Activated T-helper 17 cell treated with anti-CD3 and anti-CD28 coated beads, Interleukin-2, amount 50 U/mL, for 72 hours (primary cell): Measurements from ENCODE around the gene KRTAP2-1. TPM values are rescaled to one million over a fixed set of nuclear protein-coding genes. Genes with fewer than 3 reads are reported as not detected.
"Not testable (repeated sequence)": the region's sequence is repeated elsewhere in the genome, so short reads cannot be mapped to it uniquely, and the experiment has no call there.

Experiments
- ATAC-seq: fragments of 150-1000 bp; cut with Tn5 transposase; replicated peaks from 2 replicates; pipeline ENCODE4 v1.10.0; 2021; ENCODE audit warnings: mild to moderate bottlenecking, moderate library complexity
- H3K27ac Mint-ChIP-seq: one replicate; pipeline ENCODE4 v1.8.0; 2022; ENCODE audit warnings: mixed read lengths
- H3K27me3 Mint-ChIP-seq: one replicate; pipeline ENCODE4 v1.8.0; 2022; ENCODE audit warnings: mixed read lengths
- H3K36me3 Mint-ChIP-seq: one replicate; pipeline ENCODE4 v1.8.0; 2022; ENCODE audit warnings: low read depth, mild to moderate bottlenecking, mixed read lengths
- H3K4me1 Mint-ChIP-seq: one replicate; pipeline ENCODE4 v1.8.0; 2022; ENCODE audit warnings: mixed read lengths
- H3K4me3 Mint-ChIP-seq: one replicate; pipeline ENCODE4 v1.8.0; 2022; ENCODE audit warnings: mild to moderate bottlenecking, mixed read lengths
- H3K9me3 Mint-ChIP-seq: one replicate; pipeline ENCODE4 v1.8.0; 2022; ENCODE audit warnings: mixed read lengths
- total RNA-seq, 2 donors: library from RNA; stranded (reverse); gene quantifications; one replicate each; pipeline ENCODE4 v1.2.3, GENCODE V29; 2022

KRTAP2-1 gene
- total RNA-seq, 2 donors from 2014 or later: not detected

DNA sequence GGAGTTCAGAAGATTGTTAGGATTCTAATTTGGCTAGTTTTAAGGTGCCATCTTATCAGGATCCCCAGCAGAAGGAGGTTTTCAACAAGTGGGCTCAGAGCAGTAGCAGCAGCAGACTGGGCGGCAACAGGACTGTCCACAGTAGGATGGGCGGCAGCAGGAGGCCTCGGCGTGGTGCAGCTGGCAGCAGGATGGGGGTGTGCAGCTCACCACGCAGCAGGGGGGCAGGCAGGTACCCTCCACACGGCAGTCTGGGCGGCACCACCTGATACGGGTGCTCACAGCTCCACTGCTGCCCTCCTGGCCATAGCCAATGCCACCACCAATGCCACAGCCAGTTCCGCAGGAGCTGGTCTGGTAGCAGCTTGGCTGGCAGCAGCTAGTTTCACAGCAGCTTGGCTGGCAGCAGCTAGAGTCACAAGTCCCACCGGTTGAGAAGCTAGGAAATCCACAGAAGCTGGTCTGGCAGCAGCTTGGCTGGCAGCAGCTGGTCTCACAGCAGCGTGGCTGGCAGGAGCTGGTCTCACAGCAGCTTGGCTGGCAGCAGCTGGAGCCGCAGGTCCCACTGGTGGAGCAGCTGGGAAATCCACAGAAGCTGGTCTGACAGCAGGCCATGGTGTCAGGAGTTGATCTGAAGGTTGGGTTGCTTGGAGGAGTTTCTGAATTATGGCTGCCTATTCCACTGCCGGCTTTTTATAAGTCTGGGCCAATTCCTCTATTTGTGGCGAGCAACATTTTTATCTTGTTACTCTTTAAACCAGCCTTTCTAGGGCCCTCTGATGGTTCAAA, 6.1 kb downstream of the KRTAP2-1 start, which contains the start of gene KRTAP1-1:
TSS of gene KRTAP1-1 (minus strand) at position 668 of the 789 bp plus-strand sequence. CDS start at position 615, 53 bp downstream.
- peaks cover 16% of the 10 kb centered on the region for H3K27me3 Mint-ChIP-seq
- H3K27ac Mint-ChIP-seq, H3K4me1 Mint-ChIP-seq, H3K36me3 Mint-ChIP-seq, ATAC-seq, H3K9me3 Mint-ChIP-seq, H3K4me3 Mint-ChIP-seq: not testable (repeated sequence)

DNA sequence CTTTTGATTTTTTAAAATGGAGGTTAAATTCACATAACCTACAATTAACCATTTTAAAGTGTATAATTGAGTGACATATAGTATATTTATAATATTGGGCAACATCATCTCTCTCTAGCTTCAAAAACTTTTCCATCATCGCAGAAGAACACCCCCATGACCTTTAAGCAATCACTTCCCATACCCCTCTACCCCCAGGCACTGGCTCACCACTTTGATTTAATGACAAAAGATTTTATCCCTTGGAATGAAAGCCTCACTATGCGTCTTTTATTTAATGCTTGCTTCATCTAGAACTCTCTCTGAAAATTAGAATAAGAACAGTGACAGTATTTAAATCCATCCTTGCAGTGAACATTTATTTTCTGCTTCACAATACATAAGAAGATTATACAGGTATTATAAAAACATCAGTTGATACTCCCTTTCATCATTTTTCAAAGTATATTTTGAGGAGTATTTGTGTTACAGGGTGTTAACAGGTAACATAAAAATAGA, 9.2 kb downstream of the KRTAP2-1 start:
- no peak for ATAC-seq
- Mint-ChIP-seq H3K4me3 (no peak overlapping the region), H3K27ac (no peak overlapping the region), H3K27me3 (peaks cover 9% of the 10 kb centered on the region), H3K36me3 (no peaks in the 10 kb centered on the region), H3K4me1 (no peaks in the 10 kb centered on the region), H3K9me3 (no peaks in the 10 kb centered on the region)

DNA sequence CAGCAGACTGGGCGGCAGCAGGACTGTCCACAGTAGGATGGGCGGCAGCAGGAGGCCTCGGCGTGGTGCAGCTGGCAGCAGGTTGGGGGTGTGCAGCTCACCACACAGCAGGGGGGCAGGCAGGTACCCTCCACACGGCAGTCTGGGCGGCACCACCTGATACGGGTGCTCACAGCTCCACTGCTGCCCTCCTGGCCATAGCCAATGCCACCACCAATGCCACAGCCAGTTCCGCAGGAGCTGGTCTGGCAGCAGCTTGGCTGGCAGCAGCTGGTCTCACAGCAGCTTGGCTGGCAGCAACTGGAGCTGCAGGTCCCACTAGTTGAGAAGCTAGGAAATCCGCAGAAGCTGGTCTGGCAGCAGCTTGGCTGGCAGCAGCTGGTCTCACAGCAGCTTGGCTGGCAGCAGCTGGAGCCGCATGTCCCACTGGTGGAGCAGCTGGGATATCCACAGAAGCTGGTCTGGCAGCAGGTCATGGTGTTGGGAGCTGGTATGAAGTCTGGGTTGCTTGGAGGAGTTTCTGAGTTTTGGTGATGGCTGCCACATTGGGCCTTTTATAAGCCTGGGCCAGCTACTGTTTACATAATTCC, 12.7 kb downstream of the KRTAP2-1 start, which contains the start of gene KRTAP1-3:
TSS of gene KRTAP1-3 (minus strand) at position 529 of the 590 bp plus-strand sequence. CDS start at position 476, 53 bp downstream.
- not testable (repeated sequence) for H3K4me1 Mint-ChIP-seq, ATAC-seq, H3K36me3 Mint-ChIP-seq, H3K4me3 Mint-ChIP-seq, H3K27ac Mint-ChIP-seq, H3K9me3 Mint-ChIP-seq
- peaks cover 23% of the 10 kb centered on the region for H3K27me3 Mint-ChIP-seq

DNA sequence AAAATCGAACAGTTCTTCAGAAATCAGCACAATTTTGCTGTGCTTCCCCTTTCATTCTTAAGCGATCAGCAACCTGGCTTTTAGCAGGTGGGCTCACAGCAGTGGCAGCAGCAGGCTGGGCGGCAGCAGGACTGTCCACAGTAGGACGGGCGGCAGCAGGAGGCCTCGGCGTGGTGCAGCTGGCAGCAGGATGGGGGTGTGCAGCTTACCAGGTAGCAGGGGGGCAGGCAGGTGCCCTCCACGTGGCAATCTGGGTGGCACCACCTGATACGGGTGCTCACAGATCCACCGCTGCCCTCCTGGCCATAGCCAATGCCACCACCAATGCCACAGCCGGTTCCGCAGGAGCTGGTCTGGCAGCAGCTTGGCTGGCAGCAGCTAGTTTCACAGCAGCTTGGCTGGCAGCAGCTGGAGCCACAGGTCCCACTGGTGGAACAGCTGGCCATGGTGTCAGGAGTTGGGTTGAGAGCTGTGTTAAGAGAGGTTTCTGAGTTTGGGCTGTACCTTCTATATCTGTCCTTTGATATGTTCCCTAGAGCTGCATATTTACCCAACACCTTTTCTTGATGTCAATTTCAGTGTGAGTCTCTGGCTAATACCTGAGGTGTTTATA, 17.4 kb downstream of the KRTAP2-1 start, which contains the start of gene KRTAP1-4:
TSS of gene KRTAP1-4 (minus strand) at position 563 of the 613 bp plus-strand sequence. CDS start at position 446, 117 bp downstream.
- no peaks in the 10 kb centered on the region for H3K4me1 Mint-ChIP-seq
- H3K36me3 Mint-ChIP-seq: no peaks in the 10 kb centered on the region
- H3K4me3 Mint-ChIP-seq: no peak within 1 kb of the TSS
- ATAC-seq: no peak
- H3K27me3 Mint-ChIP-seq: peaks cover 29% of the 10 kb centered on the region
- H3K9me3 Mint-ChIP-seq: no peaks in the 10 kb centered on the region
- H3K27ac Mint-ChIP-seq: no peak within 1 kb of the TSS

DNA sequence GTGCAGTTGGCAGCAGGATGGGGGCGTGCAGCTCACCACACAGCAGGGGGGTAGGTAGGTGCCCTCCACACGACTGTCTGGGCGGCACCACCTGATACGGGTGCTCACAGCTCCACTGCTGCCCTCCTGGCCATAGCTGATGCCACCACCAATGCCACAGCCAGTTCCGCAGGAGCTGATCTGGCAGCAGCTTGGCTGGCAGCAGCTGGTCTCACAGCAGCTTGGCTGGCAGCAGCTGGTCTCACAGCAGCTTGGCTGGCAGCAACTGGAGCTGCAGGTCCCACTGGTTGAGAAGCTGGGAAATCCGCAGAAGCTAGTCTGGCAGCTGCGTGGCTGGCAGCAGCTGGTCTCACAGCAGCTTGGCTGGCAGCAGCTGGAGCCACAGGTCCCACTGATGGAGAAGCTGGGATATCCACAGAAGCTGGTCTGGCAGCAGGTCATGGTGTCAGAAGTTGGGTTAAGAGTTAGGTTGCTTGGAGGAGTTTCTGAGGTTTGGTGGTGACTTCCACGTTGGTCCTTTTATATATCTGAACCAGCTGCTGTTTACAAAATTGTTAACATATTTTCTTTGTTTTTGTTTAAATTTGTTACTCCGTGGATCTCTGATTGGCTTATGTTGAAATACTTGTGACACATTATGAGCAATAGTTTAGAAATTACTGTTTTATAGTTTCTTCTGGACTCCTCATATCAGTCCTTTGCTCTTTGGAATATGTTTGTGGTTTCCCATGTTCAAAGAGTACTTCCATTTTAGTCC, 20.2 kb downstream of the KRTAP2-1 start, which contains the start of gene KRTAP1-5:
TSS of gene KRTAP1-5 (minus strand) at position 494 of the 757 bp plus-strand sequence. CDS start at position 441, 53 bp downstream.
- no peak within 1 kb of the TSS for H3K27ac Mint-ChIP-seq
- no peak within 1 kb of the TSS for H3K4me3 Mint-ChIP-seq
- ATAC-seq: peak; percentile 21
- H3K36me3 Mint-ChIP-seq: no peaks in the 10 kb centered on the region
- peaks cover 33% of the 10 kb centered on the region for H3K27me3 Mint-ChIP-seq
- no peaks in the 10 kb centered on the region for H3K4me1 Mint-ChIP-seq
- no peaks in the 10 kb centered on the region for H3K9me3 Mint-ChIP-seq

DNA sequence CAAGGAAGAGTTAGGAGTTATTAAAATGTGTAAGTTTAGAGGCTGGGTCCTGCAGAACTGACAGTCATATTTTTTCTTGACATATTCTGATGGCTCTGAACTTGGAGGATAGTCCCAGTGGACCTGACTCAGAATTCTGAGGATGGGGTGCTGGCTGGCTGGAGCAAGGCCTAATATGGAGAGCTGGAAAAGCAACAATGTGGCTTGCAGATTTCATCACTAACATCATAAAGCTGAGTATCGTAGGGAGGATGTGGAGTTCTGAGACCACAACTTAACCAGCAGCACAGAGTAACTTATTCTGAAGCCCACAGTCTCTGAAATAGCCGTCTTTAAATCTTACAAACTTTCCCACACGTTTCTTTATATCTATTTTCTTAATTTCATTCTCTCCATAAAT, 22.4 kb downstream of the KRTAP2-1 start:
- no peaks in the 10 kb centered on the region for H3K36me3 Mint-ChIP-seq
- H3K27me3 Mint-ChIP-seq: peaks cover 19% of the 10 kb centered on the region
- ATAC-seq: no peak
- no peaks in the 10 kb centered on the region for H3K9me3 Mint-ChIP-seq
- H3K27ac Mint-ChIP-seq: no peak overlapping the region
- no peak overlapping the region for H3K4me3 Mint-ChIP-seq
- no peaks in the 10 kb centered on the region for H3K4me1 Mint-ChIP-seq

DNA sequence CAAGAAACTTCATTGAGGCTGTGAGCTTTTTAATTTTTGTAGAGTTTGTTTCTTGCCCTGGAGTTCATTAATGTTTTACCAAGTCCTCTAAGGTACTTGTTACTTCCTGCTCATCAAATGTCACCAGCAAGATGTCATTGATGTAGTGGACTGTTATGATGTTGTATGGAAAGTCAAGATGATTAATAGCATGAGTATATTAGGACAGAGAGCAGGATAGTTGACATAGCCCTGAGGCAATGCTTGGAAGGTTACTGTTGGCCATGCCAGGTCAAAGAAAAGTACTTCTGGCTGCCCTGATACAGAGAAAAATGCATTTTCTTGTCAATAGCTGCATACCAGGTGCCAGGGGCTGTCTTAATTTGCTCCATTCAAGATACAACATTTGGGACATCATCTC, 26.8 kb downstream of the KRTAP2-1 start:
- H3K9me3 Mint-ChIP-seq: no peaks in the 10 kb centered on the region
- no peaks in the 10 kb centered on the region for H3K36me3 Mint-ChIP-seq
- H3K27ac Mint-ChIP-seq: no peak overlapping the region
- no peak for ATAC-seq
- H3K27me3 Mint-ChIP-seq: peaks cover 16% of the 10 kb centered on the region
- no peak overlapping the region for H3K4me3 Mint-ChIP-seq
- no peaks in the 10 kb centered on the region for H3K4me1 Mint-ChIP-seq

DNA sequence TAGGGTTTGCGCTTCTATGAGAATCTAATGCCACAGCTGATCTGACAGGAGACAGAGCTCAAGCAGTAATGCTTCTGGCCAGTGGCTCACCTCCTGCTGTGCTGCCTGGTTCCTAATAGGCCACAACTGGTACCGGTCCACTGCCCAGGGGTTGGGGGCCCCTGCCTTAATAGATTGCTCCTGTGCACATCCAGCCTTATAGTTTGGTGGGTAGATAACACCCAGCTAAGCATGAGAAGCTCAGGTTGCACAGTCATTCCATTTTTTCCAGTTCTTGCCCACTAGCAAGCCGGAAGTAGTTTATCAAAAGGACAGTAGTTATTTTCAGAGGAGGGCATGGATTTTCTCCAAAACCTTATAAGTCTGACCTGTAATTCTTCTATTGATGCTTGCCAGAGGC, 27.7 kb downstream of the KRTAP2-1 start:
- no peak for ATAC-seq
- H3K4me1 Mint-ChIP-seq: no peaks in the 10 kb centered on the region
- H3K27me3 Mint-ChIP-seq: peaks cover 13% of the 10 kb centered on the region
- H3K36me3 Mint-ChIP-seq: no peaks in the 10 kb centered on the region
- H3K9me3 Mint-ChIP-seq: no peaks in the 10 kb centered on the region
- H3K27ac Mint-ChIP-seq: no peak overlapping the region
- no peak overlapping the region for H3K4me3 Mint-ChIP-seq

DNA sequence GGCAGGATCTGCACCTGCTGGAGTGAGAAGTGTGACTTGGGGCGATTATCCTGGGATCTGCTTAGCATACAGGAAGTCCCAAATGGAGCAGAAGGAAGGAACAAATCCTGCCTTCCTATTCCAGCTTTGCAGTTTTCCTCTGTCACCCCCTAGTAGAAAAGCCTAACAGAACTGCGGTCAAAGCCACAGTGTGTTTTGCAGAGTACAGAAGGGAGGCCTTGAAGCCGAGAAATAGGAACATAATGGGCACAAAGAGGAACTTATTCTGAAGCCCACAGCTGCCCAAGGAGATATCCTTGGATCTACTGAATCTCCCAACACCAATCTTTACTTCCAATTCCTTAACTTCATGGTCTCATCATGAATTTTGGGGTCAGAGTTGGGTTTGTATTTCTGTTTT, 28.6 kb downstream of the KRTAP2-1 start:
- Mint-ChIP-seq H3K4me1 (no peaks in the 10 kb centered on the region), H3K4me3 (no peak overlapping the region), H3K27ac (no peak overlapping the region), H3K36me3 (no peaks in the 10 kb centered on the region), H3K27me3 (peaks cover 13% of the 10 kb centered on the region), H3K9me3 (no peaks in the 10 kb centered on the region)
- ATAC-seq: no peak

DNA sequence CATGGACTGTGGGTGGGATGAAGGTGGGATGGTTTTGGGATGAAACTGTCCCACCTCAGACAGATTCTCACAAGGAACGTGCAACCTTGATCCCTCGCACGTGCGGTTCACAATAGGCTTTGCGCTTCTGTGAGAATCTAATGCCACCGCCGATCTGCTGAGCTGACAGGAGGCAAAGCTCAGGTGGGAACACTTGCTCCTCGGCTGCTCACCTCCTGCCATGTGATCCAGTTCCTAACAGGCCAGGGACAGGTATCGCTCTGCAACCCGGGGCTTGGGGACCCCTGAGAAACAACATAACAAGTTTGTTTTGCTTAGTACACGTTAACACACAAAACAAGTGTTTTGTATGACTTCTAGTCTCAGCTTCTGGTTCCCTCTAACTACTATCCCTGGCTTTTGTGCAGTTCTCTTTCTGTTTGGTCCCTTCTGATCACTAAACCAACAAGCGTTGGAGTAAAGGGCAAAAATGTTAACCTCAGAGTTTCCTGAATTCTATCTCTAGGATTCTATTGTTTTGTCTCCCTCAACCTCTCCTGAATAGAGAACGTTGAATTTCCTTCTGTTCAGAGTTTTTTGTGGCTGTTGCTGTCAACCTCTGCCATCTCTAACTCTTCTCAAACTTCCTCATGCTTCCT, 30.4 kb downstream of the KRTAP2-1 start:
- Mint-ChIP-seq H3K9me3 (no peaks in the 10 kb centered on the region), H3K4me1 (no peaks in the 10 kb centered on the region), H3K27me3 (peaks cover 8% of the 10 kb centered on the region), H3K4me3 (no peak overlapping the region), H3K27ac (no peak overlapping the region), H3K36me3 (no peaks in the 10 kb centered on the region)
- no peak for ATAC-seq

DNA sequence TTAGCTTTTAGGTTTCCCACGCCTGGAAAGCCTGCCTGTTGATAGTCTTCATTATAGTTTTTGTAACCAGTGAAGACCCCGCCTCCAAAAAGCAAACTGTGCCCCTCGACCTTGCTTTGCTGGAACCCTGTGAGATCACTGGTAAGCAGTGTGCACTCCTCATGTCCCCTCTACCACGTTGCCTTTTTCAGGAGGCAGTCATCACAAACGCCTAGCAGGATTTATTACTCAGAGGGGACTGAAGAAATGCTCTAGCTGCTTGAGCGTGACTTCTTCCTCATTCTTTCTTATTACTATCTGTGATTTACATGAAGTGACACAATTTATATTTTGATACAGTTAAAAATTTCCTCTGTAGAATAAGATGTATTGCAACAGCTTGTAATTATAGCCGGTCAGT, 31.7 kb downstream of the KRTAP2-1 start:
- no peak for ATAC-seq
- Mint-ChIP-seq H3K27me3 (peaks cover 8% of the 10 kb centered on the region), H3K4me1 (no peaks in the 10 kb centered on the region), H3K36me3 (no peaks in the 10 kb centered on the region), H3K9me3 (no peaks in the 10 kb centered on the region), H3K4me3 (no peak overlapping the region), H3K27ac (no peak overlapping the region)

DNA sequence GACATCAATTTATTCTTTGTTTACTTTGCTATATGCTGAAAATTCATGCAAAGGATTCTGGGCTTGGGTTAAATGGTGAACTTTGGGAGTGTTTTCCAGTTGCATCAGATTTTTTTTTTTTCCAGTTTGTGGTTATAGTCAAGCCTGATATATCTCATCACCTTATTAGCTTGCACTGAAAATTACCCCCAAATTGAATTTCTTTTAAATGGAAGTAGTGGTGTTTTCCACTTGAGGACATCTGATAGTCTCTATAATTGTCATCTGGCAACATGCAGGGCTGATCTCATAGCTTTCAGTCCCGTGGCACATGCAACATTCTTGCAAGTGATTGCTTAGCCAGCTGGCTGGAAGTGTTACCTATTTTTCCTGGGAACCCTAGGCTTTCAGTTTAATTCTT, 33.5 kb downstream of the KRTAP2-1 start:
- Mint-ChIP-seq H3K4me1 (no peaks in the 10 kb centered on the region), H3K4me3 (no peak overlapping the region), H3K27me3 (peaks cover 8% of the 10 kb centered on the region), H3K9me3 (no peaks in the 10 kb centered on the region), H3K36me3 (no peaks in the 10 kb centered on the region), H3K27ac (no peak overlapping the region)
- ATAC-seq: no peak

DNA sequence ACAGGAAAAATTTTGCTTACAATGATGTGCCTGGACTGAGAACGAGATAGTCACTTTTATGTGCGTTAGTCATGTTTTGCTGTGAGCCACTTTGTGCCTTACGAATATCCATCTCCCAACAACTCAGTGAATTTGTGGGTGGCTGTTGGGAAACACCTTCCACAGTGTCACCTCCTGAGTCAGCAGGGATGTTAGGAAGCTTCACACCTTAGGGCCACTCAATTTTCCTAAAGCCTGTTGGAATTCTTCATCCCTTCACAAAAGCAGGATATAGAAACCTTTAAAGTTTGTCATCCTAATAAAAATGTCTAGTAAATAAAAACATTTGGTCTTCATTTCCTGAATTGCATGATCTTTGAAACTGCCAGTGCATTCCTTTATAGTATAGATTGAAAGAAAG, 33.9 kb downstream of the KRTAP2-1 start:
- no peak for ATAC-seq
- Mint-ChIP-seq H3K4me1 (no peaks in the 10 kb centered on the region), H3K4me3 (no peak overlapping the region), H3K27ac (no peak overlapping the region), H3K36me3 (no peaks in the 10 kb centered on the region), H3K9me3 (no peaks in the 10 kb centered on the region), H3K27me3 (peaks cover 8% of the 10 kb centered on the region)
